Measurements from ENCODE around the gene PIEZO2. TPM values are rescaled to one million over a fixed set of nuclear protein-coding genes. Genes with fewer than 3 reads are reported as not detected.

The PIEZO2 gene
- total RNA-seq, 1 experiment from 2014 or later, result 0.11 TPM

DNA sequence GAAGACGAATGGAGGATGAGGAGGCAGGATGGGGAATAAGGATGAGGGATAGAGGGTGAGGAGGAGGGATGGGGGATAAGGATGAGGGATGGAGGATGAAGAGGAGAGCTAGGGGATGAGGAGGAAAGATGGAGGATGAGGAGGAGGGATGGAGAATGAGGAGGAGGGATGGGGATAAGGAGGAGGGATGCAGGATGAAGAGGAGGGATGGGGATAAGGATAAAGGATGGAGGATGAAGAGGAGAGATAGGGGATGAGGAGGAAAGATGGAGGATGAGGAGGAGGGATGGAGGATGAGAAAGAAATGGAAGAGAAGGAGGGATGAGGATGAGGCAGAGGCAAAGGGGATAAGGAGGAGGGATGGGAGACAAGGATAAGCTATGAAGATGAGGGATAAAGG, 393.5 kb downstream of the PIEZO2 start:
- H3K4me1 Mint-ChIP-seq (ENCODE audit: low read depth, unreplicated experiment), result no peaks in the 10 kb centered on the region
- no peak overlapping the region for H3K4me3 Mint-ChIP-seq (ENCODE audit: unreplicated experiment)
- ChIA-PET CTCF (no interaction called here), POLR2A (no interaction called here)
- H3K36me3 Mint-ChIP-seq (ENCODE audit: insufficient read depth, unreplicated experiment), result no peaks in the 10 kb centered on the region
- DNase-seq, result no peak
- no peak for TF ChIP-seq CTCF (IDR thresholded peaks at IDR 0.05; ENCODE audit: insufficient read depth in 1 of 2, low read depth in 1 of 2, low read length in 1 of 2, severe bottlenecking in 1 of 2, unreplicated experiment in 1 of 2)
- no peaks in the 10 kb centered on the region for H3K9me3 Mint-ChIP-seq (ENCODE audit: unreplicated experiment)
- no peak overlapping the region for H3K4me3 ChIP-seq (ENCODE audit: low read depth, low read length)
- intact Hi-C loops (cut with micrococcal nuclease; ENCODE audit: unreplicated experiment), result no loop called here
- no peaks in the 10 kb centered on the region for H3K27me3 ChIP-seq (replicated peaks; ENCODE audit: control insufficient read depth, insufficient read depth, low read length)
- no TSS peak for BruUV-seq (replicated peaks)
- no peaks in the 10 kb centered on the region for H3K36me3 ChIP-seq (ENCODE audit: control insufficient read depth, insufficient read depth, low read length)
- no peaks in the 10 kb centered on the region for H3K27me3 Mint-ChIP-seq (ENCODE audit: insufficient read depth, unreplicated experiment)
- H3K9me3 ChIP-seq, result no peaks in the 10 kb centered on the region
- no peaks in the 10 kb centered on the region for H3K4me1 ChIP-seq
- no peak overlapping the region for H3K27ac Mint-ChIP-seq (ENCODE audit: unreplicated experiment)

DNA sequence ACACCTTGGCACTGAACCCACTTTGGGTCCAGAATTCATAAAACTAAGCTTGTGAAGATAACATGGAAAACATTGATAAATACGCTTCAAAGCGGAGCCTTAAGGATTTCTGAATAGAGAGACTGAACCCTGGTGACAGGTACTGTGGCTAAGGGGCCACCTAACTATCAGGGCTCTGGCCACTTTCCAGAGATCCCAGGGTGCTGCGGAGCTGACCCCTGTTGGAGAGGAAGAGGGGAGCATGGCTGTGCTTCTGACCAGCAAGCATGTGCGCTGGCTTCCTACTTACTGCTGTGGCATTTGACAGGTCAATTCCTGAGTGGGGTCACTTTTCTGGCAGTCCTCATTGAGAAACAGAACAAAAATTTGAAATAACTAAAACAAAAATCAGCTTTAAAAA, 395.2 kb downstream of the PIEZO2 start:
- no peaks in the 10 kb centered on the region for H3K27me3 ChIP-seq (replicated peaks; ENCODE audit: control insufficient read depth, insufficient read depth, low read length)
- H3K27me3 Mint-ChIP-seq (ENCODE audit: insufficient read depth, unreplicated experiment), result no peaks in the 10 kb centered on the region
- no peaks in the 10 kb centered on the region for H3K4me1 Mint-ChIP-seq (ENCODE audit: low read depth, unreplicated experiment)
- H3K36me3 Mint-ChIP-seq (ENCODE audit: insufficient read depth, unreplicated experiment), result no peaks in the 10 kb centered on the region
- intact Hi-C loops (cut with micrococcal nuclease; ENCODE audit: unreplicated experiment), result no loop called here
- no peak for TF ChIP-seq CTCF (IDR thresholded peaks at IDR 0.05; ENCODE audit: insufficient read depth in 1 of 2, low read depth in 1 of 2, low read length in 1 of 2, severe bottlenecking in 1 of 2, unreplicated experiment in 1 of 2)
- H3K27ac Mint-ChIP-seq (ENCODE audit: unreplicated experiment), result no peak overlapping the region
- H3K9me3 Mint-ChIP-seq (ENCODE audit: unreplicated experiment), result no peaks in the 10 kb centered on the region
- no peaks in the 10 kb centered on the region for H3K36me3 ChIP-seq (ENCODE audit: control insufficient read depth, insufficient read depth, low read length)
- ChIA-PET CTCF (no interaction called here), POLR2A (no interaction called here)
- no peak overlapping the region for H3K4me3 Mint-ChIP-seq (ENCODE audit: unreplicated experiment)
- no peaks in the 10 kb centered on the region for H3K4me1 ChIP-seq
- H3K4me3 ChIP-seq (ENCODE audit: low read depth, low read length), result no peak overlapping the region
- no peak for DNase-seq
- no TSS peak for BruUV-seq (replicated peaks)
- no peaks in the 10 kb centered on the region for H3K9me3 ChIP-seq

DNA sequence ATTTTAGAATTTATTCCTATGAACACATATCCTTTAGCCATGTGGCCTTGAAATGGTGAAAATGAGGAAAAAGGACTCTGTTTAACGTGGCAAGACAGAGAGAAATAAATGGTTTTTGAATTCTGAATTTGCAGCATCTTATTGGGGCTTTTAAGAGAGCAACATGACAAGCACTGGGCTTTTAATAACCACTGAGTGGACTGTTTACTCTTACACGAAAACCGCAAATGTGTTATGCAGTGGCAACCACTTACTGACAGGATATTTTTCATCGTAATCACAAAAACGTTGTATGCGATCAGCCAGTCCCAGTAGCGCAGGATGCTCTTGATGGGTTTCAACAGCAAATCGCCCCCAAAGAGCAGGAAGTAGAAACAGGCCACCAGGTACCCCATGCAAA, 397.0 kb downstream of the PIEZO2 start:
- Mint-ChIP-seq H3K9me3 (ENCODE audit: unreplicated experiment) (no peaks in the 10 kb centered on the region), H3K27me3 (ENCODE audit: insufficient read depth, unreplicated experiment) (no peaks in the 10 kb centered on the region), H3K36me3 (ENCODE audit: insufficient read depth, unreplicated experiment) (no peaks in the 10 kb centered on the region), H3K4me3 (ENCODE audit: unreplicated experiment) (no peak overlapping the region), H3K4me1 (ENCODE audit: low read depth, unreplicated experiment) (no peaks in the 10 kb centered on the region), H3K27ac (ENCODE audit: unreplicated experiment) (no peak overlapping the region)
- ChIA-PET CTCF (no interaction called here), POLR2A (no interaction called here)
- BruUV-seq (replicated peaks), result no TSS peak
- Histone ChIP-seq H3K9me3 (no peaks in the 10 kb centered on the region), H3K4me1 (no peaks in the 10 kb centered on the region), H3K4me3 (ENCODE audit: low read depth, low read length) (no peak overlapping the region), H3K27me3 (replicated peaks; ENCODE audit: control insufficient read depth, insufficient read depth, low read length) (no peaks in the 10 kb centered on the region), H3K36me3 (ENCODE audit: control insufficient read depth, insufficient read depth, low read length) (no peaks in the 10 kb centered on the region)
- intact Hi-C loops (cut with micrococcal nuclease; ENCODE audit: unreplicated experiment), result no loop called here
- no peak for DNase-seq
- TF ChIP-seq CTCF (IDR thresholded peaks at IDR 0.05; ENCODE audit: insufficient read depth in 1 of 2, low read depth in 1 of 2, low read length in 1 of 2, severe bottlenecking in 1 of 2, unreplicated experiment in 1 of 2), result no peak
